HepG2 (cell line): ENCODE data around the gene CAPG. TPM values are rescaled to one million over a fixed set of nuclear protein-coding genes. Genes with fewer than 3 reads are reported as not detected.

Source experiments
- CEBPG ChIP-seq: IDR thresholded peaks from 2 replicates; pipeline ENCODE4 v1.6.1; 2016
- FOSL1 ChIP-seq: sonication (generic); formaldehyde crosslinking; IDR thresholded peaks from 2 replicates; pipeline ENCODE4 v1.9.0; 2021; ENCODE audit warnings: missing genetic modification reagents, borderline replicate concordance
- GABPB1 ChIP-seq: IDR thresholded peaks from 2 replicates; pipeline ENCODE4 v1.6.1; 2016; ENCODE audit warnings: mild to moderate bottlenecking, missing genetic modification reagents, moderate library complexity, missing compliant biosample characterization
- KAT7 ChIP-seq: IDR thresholded peaks from 2 replicates; pipeline ENCODE4 v1.6.1; 2018; ENCODE audit warnings: borderline replicate concordance, missing compliant biosample characterization
- NFKB2 ChIP-seq: sonication (generic); formaldehyde crosslinking; IDR thresholded peaks from 2 replicates; pipeline ENCODE4 v1.4.0; 2020; ENCODE audit warnings: missing genetic modification reagents, borderline replicate concordance
- ZNF282 ChIP-seq: fragments of 450-650 bp; IDR thresholded peaks from 2 replicates; pipeline ENCODE4 v1.6.1; 2018; ENCODE audit not compliant: partially characterized antibody
- ZNF468 ChIP-seq: sonication (generic); formaldehyde crosslinking; IDR thresholded peaks from 2 replicates; pipeline ENCODE4 v1.8.0; 2022; ENCODE audit warnings: mild to moderate bottlenecking, moderate library complexity, missing genetic modification reagents
- ZNF552 ChIP-seq: sonication (generic); formaldehyde crosslinking; IDR thresholded peaks from 2 replicates; pipeline ENCODE4 v1.9.0; 2022; ENCODE audit warnings: missing genetic modification reagents, mild to moderate bottlenecking, borderline replicate concordance
- ZNF766 ChIP-seq: sonication (generic); formaldehyde crosslinking; IDR thresholded peaks from 2 replicates; pipeline ENCODE4 v1.5.0; 2020; ENCODE audit warnings: missing genetic modification reagents, borderline replicate concordance
- ZNF768 ChIP-seq: sonication (generic); formaldehyde crosslinking; IDR thresholded peaks from 2 replicates; pipeline ENCODE4 v1.4.0; 2020; ENCODE audit warnings: missing genetic modification reagents
- polyA plus RNA-seq, 8 experiments: library from polyadenylated mRNA; depleted of rRNA in 3 of 8; stranded (reverse) in 7 of 8; unstranded in 1 of 8; fragments of >200 nt; fragmentation: Illumina TruSeq in 4 of 8; extraction: Trizol in 4 of 8; gene quantifications; 2 replicates each; pipeline versions ENCODE4 v1.2.1 to v1.2.3, GENCODE V29; 2011 to 2016; ENCODE audit warnings: low read depth in 4 of 8, missing spikeins in 1 of 8, mixed read lengths in 1 of 8; ENCODE audit not compliant: insufficient read depth in 1 of 8
- total RNA-seq, 5 experiments: library from RNA; depleted of rRNA; stranded (reverse); fragments of >200 nt; fragmentation: Illumina TruSeq; extraction: Trizol; gene quantifications; 2 replicates each; pipeline ENCODE4 v1.2.3, GENCODE V29; 2016; ENCODE audit warnings: low read depth in 1 of 5
- TF ChIP-seq, protein P1 (sequence below): sonication (generic); formaldehyde crosslinking; IDR thresholded peaks from one replicate; pipeline ENCODE4 v1.5.1; 2020; ENCODE audit warnings: mild to moderate bottlenecking, missing genetic modification reagents; ENCODE audit errors: not compliant biosample characterization
- TF ChIP-seq, protein P2 (sequence below): sonication (generic); formaldehyde crosslinking; IDR thresholded peaks from 2 replicates; pipeline ENCODE4 v1.4.0; 2020; ENCODE audit warnings: missing genetic modification reagents
- TF ChIP-seq, protein P3 (sequence below): sonication (generic); formaldehyde crosslinking; IDR thresholded peaks from 2 replicates; pipeline ENCODE4 v1.5.1; 2020; ENCODE audit warnings: missing genetic modification reagents, mild to moderate bottlenecking, borderline replicate concordance

Gene CAPG
- total and polyA plus RNA-seq, 2 of the 13 experiments (the other 11 are each of a cell fraction or from before 2014, with no cell fraction given) = 12.7 to 18.2 TPM

DNA sequence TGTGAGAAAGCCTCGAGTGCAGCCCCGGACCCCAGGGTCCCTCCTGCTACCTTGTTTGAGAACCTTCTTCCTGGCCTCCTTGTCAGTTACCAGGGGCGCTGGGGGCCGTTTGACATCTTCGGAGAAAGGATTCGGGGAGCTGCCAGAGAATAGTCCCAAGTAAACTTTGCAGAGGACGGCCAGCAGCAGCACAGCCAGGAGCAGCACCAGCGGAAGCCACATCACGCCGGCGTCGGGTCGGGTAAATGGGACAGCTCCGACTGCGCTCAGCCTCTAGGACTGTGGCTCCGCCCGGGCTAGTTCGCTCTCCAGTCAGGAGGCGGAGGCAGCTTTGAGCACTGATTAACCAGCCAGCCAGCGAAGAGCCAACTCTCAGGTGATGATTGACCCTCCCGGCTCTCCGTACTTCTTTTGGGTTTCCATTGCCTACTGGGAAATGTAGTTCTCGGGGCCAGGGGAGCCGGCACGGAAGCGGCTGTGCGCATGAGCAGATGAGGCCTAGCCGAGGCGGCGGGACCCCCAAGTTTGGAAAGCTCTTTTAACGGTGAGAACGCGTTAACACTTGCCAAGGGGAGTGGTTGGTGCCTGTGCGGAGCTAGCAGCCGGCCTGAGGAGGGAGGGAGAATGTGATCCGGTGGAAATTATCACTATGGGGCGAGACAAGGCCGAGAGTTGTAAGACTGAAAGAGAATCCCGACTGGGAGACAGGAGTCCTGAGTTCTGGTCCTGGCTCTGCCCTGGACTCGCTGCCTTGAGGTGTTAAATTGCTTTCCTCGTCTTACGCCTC, 55.7 kb downstream of the CAPG start, which contains the start of the genes ELMOD3 and RETSAT (continued):
- TF ChIP-seq ZNF768 (CRISPR knock-in tag) (peak; percentile 67; the same call in 1 of the 2 replicates), GABPB1 (CRISPR knock-in tag) (peak; percentile 80), NFKB2 (peak; percentile 97; the same call in 1 of the 2 replicates), ZNF468 (CRISPR knock-in tag) (no peak), ZNF282 (no peak), KAT7 (CRISPR knock-in tag) (peak; percentile 94), ZNF552 (CRISPR knock-in tag) (peak; percentile 77; the same call in 1 of the 2 replicates), ZNF766 (CRISPR knock-in tag) (peak; percentile 86), FOSL1 (no peak), CEBPG (peak; percentile 24; the same call in 1 of the 2 replicates)
- TF ChIP-seq, protein P1, sequence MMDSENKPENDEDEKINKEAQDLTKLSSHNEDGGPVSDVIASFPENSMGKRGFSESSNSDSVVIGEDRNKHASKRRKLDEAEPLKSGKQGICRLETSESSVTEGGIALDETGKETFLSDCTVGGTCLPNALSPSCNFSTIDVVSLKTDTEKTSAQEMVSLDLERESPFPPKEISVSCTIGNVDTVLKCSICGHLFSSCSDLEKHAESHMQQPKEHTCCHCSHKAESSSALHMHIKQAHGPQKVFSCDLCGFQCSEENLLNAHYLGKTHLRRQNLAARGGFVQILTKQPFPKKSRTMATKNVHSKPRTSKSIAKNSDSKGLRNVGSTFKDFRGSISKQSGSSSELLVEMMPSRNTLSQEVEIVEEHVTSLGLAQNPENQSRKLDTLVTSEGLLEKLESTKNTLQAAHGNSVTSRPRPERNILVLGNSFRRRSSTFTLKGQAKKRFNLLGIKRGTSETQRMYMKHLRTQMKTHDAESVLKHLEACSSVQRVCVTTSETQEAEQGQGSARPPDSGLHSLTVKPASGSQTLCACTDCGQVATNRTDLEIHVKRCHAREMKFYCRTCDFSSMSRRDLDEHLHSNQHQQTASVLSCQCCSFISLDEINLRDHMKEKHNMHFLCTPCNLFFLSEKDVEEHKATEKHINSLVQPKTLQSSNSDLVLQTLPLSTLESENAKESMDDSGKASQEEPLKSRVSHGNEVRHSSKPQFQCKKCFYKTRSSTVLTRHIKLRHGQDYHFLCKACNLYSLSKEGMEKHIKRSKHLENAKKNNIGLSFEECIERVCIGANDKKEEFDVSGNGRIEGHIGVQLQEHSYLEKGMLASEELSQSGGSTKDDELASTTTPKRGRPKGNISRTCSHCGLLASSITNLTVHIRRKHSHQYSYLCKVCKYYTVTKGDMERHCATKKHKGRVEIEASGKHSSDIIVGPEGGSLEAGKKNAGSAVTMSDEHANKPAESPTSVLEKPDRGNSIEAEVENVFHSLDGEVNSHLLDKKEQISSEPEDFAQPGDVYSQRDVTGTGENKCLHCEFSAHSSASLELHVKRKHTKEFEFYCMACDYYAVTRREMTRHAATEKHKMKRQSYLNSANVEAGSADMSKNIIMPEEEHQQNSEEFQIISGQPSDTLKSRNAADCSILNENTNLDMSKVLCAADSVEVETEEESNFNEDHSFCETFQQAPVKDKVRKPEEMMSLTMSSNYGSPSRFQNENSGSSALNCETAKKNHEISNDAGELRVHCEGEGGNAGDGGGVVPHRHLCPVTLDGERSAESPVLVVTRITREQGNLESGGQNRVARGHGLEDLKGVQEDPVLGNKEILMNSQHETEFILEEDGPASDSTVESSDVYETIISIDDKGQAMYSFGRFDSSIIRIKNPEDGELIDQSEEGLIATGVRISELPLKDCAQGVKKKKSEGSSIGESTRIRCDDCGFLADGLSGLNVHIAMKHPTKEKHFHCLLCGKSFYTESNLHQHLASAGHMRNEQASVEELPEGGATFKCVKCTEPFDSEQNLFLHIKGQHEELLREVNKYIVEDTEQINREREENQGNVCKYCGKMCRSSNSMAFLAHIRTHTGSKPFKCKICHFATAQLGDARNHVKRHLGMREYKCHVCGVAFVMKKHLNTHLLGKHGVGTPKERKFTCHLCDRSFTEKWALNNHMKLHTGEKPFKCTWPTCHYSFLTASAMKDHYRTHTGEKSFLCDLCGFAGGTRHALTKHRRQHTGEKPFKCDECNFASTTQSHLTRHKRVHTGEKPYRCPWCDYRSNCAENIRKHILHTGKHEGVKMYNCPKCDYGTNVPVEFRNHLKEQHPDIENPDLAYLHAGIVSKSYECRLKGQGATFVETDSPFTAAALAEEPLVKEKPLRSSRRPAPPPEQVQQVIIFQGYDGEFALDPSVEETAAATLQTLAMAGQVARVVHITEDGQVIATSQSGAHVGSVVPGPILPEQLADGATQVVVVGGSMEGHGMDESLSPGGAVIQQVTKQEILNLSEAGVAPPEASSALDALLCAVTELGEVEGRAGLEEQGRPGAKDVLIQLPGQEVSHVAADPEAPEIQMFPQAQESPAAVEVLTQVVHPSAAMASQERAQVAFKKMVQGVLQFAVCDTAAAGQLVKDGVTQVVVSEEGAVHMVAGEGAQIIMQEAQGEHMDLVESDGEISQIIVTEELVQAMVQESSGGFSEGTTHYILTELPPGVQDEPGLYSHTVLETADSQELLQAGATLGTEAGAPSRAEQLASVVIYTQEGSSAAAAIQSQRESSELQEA (CRISPR knock-in tag) = peak; percentile 81
- TF ChIP-seq, protein P2, sequence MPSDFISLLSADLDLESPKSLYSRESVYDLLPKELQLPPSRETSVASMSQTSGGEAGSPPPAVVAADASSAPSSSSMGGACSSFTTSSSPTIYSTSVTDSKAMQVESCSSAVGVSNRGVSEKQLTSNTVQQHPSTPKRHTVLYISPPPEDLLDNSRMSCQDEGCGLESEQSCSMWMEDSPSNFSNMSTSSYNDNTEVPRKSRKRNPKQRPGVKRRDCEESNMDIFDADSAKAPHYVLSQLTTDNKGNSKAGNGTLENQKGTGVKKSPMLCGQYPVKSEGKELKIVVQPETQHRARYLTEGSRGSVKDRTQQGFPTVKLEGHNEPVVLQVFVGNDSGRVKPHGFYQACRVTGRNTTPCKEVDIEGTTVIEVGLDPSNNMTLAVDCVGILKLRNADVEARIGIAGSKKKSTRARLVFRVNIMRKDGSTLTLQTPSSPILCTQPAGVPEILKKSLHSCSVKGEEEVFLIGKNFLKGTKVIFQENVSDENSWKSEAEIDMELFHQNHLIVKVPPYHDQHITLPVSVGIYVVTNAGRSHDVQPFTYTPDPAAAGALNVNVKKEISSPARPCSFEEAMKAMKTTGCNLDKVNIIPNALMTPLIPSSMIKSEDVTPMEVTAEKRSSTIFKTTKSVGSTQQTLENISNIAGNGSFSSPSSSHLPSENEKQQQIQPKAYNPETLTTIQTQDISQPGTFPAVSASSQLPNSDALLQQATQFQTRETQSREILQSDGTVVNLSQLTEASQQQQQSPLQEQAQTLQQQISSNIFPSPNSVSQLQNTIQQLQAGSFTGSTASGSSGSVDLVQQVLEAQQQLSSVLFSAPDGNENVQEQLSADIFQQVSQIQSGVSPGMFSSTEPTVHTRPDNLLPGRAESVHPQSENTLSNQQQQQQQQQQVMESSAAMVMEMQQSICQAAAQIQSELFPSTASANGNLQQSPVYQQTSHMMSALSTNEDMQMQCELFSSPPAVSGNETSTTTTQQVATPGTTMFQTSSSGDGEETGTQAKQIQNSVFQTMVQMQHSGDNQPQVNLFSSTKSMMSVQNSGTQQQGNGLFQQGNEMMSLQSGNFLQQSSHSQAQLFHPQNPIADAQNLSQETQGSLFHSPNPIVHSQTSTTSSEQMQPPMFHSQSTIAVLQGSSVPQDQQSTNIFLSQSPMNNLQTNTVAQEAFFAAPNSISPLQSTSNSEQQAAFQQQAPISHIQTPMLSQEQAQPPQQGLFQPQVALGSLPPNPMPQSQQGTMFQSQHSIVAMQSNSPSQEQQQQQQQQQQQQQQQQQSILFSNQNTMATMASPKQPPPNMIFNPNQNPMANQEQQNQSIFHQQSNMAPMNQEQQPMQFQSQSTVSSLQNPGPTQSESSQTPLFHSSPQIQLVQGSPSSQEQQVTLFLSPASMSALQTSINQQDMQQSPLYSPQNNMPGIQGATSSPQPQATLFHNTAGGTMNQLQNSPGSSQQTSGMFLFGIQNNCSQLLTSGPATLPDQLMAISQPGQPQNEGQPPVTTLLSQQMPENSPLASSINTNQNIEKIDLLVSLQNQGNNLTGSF (CRISPR knock-in tag) = no peak; the same call in none of the 2 replicates
- TF ChIP-seq, protein P3, sequence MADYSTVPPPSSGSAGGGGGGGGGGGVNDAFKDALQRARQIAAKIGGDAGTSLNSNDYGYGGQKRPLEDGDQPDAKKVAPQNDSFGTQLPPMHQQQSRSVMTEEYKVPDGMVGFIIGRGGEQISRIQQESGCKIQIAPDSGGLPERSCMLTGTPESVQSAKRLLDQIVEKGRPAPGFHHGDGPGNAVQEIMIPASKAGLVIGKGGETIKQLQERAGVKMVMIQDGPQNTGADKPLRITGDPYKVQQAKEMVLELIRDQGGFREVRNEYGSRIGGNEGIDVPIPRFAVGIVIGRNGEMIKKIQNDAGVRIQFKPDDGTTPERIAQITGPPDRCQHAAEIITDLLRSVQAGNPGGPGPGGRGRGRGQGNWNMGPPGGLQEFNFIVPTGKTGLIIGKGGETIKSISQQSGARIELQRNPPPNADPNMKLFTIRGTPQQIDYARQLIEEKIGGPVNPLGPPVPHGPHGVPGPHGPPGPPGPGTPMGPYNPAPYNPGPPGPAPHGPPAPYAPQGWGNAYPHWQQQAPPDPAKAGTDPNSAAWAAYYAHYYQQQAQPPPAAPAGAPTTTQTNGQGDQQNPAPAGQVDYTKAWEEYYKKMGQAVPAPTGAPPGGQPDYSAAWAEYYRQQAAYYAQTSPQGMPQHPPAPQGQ (CRISPR knock-in tag) = no peak
